GM11168 (cell line): ENCODE measurements around the gene KIRREL3.

Source experiments
- in situ Hi-C: fragments of 300-500 bp; cut with MboI; formaldehyde crosslinking; loops from one replicate; pipeline ENCODE4 v1.12.0; 2022; ENCODE audit warnings: low sequenced_read_pairs; ENCODE audit not compliant: unreplicated experiment

Gene KIRREL3

DNA sequence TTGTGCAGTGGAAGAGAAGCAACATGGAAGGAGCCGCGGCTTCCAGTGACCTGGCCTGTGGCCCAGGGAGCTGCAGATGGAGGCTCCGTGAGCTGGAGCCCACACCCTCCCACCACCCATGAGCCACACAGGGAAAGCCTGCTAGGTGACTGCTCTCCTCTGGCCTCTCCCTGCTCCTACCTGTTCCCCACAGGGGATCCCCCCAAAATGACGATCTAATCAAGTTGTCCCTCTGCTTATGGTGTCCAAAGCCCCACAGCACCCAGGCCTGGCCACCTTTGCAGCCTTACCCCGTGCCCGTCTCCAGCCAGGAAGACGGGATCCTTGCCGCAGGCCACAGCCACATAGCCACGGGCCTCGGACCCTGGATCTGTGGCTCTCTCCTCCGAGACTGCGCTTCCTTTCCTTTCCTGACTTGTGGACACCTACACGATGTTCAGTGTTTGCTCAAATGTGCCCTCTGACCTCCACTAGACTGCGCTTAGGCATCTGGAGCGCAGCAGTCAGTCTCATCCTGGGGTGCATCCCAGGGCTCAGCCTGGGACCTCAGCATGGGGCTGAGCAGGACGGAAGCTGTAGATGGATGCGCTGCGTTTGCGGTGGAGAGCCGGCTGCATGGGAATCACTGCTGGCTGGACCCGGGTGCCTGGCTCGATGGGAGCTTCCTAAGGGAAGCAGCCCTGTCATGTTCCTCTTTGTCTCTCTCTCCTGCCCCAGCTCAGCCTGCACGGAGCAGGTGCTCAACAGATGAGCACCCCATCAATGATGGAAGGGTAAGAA is 511.8 kb downstream of the KIRREL3 start:
- in situ Hi-C loops, result no loop called here

DNA sequence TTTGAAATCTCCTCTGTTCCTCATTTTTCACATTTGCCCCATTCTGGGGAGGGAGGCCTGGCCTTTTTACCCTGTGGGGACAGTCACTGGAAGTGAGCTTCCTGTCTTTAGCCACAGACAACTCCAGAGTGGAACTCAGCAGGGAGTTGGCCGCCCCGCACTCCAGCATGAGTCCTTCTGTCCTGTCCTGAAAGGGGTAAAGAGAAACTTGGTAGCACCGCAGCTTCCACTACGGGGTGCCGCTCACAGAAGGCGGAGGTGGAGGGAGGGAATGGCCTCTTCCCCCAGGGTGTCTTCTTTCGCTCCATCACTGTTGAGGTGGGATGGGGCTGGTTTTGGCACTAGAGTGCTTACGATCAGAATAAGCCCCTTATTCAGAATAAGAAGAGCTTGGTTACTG is 512.9 kb downstream of the KIRREL3 start:
- in situ Hi-C loops, result no loop called here

DNA sequence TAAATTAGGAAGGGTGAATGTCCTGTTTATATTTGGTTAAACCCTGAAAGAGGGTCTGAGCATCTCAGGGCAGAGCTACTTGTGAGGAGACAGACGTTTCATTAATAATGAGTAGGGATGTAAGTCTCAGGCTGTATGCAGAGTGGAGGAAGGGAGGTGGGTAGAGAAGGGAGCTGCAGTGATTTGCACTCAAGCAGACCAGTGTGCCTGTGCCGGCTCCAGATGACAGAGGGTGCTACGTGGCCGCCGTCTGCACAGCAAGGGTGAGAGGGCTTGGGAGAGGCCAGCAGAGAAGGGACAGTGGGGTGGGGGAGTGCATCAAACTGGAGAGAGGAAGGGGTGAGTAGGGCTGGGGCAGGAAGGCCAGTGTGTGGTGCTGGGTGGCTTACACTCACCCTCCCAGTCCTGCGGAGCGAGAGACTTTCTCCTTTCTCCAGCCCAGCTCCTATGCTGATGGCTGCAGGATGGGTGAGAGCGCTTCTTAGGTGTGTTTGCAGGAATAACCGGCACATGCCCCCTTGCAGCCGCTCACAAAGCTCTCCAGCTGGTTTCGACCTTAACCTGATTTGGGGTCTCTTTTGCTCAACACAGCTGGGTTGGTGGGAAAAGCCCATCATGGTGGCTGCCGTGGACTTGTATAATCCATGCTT is 514.5 kb downstream of the KIRREL3 start:
- in situ Hi-C loops, result no loop called here

DNA sequence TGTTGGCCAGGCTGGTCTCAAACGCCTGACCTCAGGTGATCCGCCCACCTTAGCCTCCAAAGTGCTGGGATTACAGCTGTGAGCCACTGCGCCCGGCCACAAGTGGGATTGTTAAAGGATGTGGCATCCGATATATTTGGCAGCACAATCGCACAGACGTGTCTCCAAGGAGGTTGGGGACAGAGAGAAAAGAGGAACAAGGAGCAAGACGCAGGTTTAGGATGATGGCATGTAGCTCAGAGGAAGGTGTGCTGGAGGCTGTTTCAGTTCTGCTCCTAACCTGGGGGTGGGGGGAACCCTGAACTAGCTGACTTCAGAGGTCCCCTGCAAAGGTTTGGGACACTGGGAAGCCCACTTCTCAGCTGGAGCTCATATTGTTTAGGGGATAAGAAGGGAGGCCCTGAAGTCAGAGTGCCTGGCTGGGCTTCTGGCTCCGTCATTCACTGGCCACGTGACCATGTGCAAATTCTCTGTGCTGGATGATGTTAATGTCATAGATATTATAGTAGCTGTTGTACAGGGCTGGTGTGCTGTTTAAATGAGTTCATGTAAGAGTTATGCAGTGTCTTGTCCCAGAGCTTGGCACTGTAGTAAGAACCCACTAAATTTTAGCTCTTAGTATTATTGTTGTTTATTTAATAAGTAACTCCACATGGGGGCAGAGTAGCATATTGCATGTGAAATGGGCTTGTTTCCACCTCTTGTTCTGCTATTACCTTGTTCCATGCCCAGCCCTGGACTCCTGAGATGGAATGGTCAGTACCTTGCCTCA is 515.4 kb downstream of the KIRREL3 start:
- in situ Hi-C loops, result no loop called here

DNA sequence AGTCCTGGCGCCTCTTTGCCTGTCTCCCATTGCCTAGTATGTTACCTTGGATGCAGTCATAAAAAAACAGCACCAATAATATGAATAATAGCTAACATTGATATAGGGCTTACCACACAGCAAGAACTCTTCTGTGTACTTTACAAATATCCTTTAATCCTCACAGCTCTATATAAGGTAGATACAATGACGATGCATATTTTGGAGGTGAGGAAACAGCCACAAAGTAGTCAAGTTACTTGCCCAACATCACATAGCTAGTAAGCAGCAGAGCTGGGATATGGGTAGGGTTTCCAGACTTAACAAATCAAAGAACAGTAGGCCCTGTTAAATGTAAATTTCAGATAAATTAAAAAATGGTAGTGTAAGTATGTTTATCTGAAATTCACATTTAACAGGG is 516.3 kb downstream of the KIRREL3 start:
- in situ Hi-C loops, result no loop called here

DNA sequence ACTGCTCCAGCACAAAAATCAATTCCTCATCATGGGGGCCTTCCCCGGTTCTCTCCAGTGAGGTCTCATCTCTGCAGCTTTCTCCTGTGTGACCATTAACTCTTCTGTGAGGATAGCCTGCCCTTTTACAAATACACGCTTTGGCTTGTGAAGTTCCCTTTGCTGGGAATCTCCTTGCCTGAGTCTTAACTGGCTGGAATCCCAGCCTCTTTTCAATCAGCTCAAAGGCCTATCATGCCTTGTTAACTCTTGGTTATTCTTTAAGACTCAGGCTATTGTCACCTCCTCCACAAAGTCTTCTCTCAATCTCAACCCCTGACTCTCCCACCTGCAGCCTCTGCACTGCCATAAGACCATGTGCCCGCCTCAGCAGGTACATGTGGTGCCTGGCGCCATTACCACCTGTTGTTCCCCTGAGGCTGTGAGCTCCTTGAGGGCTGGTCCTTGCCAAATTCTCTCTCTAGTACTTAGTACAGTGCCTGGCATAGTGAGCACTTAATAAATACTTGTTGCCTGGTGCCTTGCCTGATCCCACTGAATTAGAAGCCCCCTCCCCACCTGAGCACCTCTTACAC is 516.9 kb downstream of the KIRREL3 start:
- in situ Hi-C loops, result no loop called here

DNA sequence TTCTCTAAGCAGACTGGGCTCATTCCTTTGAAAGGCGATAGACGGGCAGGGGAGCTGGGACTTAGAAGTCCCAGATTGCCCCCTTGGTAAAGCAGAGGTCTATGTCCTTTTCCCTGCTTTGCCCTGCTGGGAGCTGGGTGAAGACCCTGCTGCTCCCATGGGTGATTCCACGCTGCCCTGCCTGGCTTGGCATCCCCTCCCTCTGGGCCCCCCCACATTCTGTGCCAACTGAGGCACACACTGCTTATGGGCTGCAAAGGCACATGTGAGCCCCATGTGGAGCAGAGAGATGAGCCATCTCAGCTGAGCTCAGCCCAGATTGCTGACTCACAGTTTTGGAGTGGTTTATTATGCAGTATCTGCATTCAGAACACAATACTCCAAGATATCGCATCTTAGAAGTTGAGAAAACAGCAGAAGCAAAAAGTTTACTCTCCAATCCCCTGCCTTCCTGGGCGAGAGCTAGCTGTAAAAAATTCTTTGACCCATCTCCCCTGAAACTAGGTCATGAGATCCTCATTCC is 517.9 kb downstream of the KIRREL3 start:
- in situ Hi-C loops, result no loop called here

DNA sequence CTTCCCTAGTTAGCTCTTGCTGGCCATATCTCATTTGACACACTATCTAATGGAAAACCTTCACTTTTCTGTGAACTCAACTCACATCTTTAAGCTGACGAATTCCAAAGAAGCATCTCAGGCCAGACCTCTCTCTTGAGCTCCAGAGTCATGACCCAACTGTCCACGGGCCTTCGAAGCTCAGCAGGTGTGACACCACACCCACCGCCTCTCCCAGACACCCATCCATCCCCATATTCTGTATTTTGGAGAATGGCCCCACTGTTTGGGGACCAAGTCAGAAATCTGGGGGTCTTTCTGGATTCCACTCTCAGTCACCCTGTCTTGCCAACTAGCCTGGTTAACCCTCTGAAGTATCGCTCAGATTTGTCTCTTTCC is 519.3 kb downstream of the KIRREL3 start:
- in situ Hi-C loops, result no loop called here

DNA sequence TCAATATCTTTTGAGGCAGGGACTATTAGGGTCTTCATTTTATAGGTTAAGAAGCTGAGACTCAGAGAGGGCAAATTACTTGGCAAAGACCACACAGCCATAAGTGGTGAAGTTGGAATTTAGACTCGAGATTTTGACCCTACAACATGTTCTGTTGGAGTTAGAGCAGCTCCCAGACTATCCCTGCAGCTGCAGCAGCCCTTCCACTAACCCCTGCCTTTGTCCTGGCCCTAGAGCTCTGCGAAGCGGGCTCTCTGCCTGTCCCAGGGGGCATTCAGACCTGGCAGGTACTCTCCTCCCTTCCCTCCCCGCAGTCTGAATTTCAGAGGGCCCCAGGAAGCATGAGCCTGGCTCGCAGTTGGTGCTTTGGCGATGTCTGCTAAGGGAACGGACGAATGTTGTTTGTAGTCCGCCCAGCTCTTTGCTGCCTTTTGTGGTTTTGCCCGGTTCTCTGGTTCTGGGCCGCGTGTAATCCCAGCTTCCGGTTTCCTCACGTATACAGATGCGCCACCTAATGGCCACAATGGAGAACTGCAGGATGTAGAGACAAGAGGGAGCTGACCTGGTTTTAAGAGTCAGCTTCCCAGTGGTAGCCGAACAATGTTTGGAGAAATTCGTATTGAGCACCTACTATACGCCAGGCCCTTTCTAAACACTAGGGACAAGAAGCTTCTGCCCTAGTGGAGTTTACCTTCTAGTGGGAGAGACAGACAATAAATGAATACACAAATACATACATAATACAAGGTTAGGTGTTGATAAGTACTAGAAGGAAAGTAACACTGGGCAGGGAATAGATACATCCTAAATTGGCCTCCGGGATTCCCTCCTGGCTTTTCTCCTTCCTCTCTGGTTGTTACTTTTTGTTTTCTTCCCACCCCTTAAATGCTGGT is 519.9 kb downstream of the KIRREL3 start:
- in situ Hi-C loops, result no loop called here

DNA sequence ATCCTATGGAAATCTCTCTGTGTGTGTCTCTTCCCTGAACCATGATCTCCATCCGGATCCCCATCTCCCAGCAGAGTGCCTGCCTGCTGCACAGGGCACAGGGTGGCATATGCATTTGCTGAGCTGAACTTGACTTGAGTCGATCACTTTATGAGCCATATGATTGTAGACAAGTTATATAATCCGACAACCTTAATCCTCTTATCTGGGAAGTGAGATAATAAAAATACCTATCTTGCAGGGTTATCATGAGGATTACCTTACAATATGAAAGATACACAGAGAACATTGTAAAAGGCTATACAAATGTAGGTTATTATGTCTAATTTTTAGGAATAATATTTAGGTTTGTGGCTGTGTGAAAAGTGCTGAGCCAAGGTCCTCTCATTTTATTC is 520.6 kb downstream of the KIRREL3 start:
- in situ Hi-C loops, result no loop called here

DNA sequence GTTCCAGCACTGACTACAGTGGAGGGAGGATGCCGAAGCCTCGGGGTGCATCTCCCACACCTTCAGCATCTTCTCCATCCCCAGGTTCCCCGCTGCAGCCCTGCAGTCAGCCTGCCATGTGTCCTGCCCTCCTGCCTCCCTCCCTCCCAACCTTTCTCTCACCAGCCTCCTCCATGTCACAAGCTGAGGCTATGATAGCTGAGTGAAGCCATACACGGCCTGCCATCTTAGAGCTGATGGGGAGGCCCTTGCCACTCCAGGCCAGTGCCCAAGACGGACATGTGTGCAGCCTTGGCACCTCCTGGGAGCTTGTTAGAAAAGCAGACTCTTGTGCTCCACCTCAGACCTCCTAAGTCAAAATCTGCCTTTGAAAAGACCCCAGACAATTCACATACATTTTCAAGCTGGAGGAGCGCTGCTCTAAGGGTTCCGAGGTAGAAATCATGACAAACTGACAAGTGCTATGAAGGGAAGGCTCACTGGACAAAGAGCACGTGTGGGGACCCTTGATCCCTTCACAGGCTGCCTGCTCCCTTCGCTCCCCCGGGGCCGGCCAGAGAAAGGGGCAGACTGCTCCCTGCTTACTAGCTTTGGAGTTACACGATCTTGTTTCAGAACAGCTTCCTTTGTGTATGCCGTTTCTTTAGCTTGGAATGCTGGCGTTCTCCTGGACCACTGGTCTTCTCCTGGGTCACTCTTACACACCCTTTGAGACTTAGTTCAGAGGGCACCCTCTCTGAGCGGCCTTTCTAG is 521.2 kb downstream of the KIRREL3 start:
- in situ Hi-C loops, result loop anchor here (10.0 kb wide), 1 partner anchor 55 kb away; no protein-coding TSS in a partner anchor

DNA sequence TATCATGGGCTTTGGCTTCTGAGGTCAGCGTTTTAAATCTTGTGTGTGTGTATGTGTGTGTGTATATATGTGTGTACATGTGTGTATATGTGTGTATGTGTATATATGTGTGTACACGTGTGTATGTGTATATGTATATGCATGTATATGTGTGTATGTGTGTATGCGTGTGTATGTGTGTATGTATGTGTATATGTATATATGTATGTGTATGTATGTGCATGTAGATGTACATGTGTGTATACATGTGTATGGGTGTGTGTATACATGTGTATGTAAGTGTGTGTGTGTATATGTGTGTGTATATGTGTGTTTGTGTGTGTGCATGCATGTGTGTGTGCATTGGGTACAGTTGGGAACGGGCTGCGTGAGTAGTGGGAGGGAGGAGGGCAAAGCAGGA is 522.1 kb downstream of the KIRREL3 start:
- in situ Hi-C loops, result loop anchor here (10.0 kb wide), 1 partner anchor 54 kb away; no protein-coding TSS in a partner anchor

DNA sequence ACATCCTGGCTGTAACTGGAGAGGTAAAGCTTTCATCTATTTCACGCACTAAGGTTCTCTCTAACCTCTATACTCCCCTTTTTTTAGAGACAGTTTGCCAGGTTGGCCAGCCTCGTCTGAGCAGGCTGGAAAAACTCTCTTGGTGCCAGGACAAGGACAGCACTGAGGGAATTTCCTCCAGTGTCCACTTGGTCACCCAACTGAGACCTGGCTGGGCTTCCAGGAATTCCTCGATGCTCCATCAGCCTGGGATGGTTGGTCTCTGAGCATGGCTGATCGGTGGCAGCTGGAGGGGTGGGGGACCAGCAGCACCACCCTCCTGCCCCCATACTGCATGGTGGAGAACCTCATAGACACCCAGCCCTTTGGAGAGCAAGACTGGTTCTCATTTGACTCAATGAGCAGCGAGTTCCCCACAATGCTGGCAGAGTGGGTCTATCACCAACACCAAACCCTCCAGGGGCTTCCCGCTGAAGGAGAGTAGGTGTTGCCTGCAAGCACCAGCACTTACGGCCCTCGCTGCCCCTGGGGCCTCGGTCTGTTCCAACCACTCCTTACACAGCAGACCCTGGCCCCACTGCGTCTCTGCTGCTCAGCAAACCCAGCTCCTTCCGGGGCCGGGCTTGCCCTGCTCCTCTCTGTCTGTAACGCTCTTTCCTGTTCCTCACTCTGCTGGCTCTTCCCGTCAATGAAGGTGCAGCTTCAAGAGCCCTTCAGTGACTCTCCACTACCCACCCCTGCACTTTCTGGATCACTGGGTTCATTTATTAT is 522.9 kb downstream of the KIRREL3 start:
- in situ Hi-C loops, result loop anchor here (10.0 kb wide), 1 partner anchor 53 kb away; no protein-coding TSS in a partner anchor

DNA sequence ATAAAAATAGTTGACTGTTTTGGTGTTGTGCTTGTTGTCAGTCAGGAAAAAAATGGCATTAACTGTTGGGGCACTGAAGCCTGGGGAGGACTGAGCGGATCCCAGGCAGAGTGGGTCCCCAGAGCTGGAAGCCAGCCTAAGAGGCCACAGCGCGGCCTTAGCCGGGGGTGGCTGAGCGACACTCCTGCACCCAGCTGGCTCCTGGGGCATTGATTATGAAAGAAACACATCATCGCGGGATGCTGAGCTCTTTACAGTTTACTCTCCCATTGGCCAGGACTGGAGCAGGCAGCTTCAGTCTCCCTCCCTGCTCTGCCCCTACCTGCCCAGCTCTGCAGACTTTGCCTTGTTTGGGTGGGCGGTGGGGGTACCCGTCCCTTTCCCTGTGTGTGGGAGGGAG is 523.6 kb downstream of the KIRREL3 start:
- in situ Hi-C loops, result loop anchor here (10.0 kb wide), 1 partner anchor 52 kb away; no protein-coding TSS in a partner anchor

DNA sequence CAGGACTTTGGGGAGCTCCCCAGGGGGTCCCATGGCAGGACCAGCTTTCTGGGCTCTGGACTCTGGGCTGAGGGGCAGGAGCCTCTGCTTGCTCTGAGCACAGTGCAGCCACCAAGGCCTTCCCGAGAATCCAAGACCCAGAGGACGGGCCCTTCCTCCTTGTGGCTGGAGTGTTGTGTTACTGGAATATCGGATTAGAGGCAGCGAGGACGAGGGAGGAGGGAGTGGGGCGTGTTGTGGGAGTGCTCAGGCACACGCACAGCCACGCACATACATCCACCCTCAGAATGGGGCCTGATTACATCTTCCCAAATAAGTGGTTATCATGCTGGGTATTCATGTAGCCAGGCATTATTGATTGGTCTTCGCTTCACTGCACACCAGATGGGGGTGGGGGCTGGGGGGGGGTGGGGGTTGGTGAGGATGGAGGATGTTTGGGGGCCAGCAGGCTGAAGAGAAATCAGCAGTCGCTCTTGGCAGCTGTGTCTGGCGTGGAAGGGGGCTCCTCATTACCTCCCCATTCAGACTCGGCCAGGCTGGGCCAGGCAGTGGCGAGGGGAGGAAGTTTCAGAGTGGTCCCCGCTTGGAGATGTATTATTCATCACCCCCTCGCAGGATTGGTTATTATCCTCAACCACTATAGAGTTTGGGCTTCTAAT is 524.2 kb downstream of the KIRREL3 start:
- in situ Hi-C loops, result loop anchor here (10.0 kb wide), 1 partner anchor 52 kb away; no protein-coding TSS in a partner anchor

DNA sequence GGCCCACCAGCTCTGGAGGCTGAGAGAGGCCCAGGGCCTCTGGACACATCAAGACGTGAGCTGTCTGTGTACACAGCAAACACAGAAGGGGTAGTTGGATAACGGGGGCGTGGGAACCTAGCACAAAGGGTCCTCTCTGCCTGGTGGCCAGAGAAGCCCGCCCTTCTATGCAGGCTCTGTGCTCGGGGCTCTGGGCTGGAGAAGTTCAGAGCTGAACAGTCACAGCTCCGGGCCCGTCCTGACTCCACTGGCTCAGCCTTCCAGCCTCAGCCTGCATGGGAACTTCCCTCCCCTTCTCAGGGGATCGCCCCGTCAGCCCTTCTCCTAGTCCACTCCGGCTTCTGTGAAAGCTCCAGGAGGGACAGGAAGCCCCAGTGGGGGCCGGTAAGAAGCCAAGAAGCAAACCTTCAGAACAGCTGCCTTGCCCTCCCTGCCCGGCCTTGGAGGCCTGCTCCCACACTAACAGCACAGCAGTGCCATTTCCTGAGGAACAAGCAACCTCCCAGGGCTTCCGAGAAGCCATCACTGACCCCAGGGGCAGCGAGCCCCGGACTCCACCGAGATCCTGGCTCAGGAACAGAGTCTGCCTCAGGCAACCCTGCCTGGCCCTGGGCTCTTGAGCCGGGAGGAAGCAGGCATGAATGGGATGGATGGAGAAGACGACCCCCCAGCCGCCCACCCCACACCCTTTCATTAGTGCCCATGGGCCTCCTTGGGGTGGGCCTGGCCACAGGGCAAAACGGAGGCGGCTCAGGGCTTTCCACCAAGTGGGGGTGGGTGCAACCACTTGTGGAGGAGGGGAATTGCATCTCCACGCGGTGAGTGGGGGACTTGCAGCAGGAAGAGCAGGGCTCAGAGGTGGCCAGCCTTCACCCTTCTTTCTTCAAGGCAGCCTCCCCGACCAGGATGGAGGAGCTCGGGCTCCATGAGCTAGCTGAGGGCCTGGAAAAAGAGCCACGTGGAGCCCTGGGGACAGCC is 525.3 kb downstream of the KIRREL3 start:
- in situ Hi-C loops, result loop anchor here (10.0 kb wide), 1 partner anchor 51 kb away; no protein-coding TSS in a partner anchor
